ENCODE data around the gene ACVR2A. TPM values are rescaled to one million over a fixed set of nuclear protein-coding genes. Genes with fewer than 3 reads are reported as not detected.

The ACVR2A gene
- polyA plus RNA-seq, 3 donors, result 25.3 to 27.0 (median 25.8) TPM

GRCh38 chr2:147916723-147917122 is 71.9 kb downstream of the ACVR2A start:
- DNase-seq (ENCODE audit: low read depth in 3 of 3, low spot score in 2 of 3), result no peak

GRCh38 chr2:147917161-147917560 is 72.3 kb downstream of the ACVR2A start:
- no peak for DNase-seq (ENCODE audit: low read depth in 3 of 3, low spot score in 2 of 3)

- no peak for DNase-seq (ENCODE audit: low read depth in 3 of 3, low spot score in 2 of 3)
Measured at GRCh38 chr2:147923846-147924245, 79.0 kb downstream of the ACVR2A start.

- DNase-seq (ENCODE audit: low read depth in 3 of 3, low spot score in 2 of 3), result no peak
Measured at GRCh38 chr2:147924647-147925046, 79.8 kb downstream of the ACVR2A start.

GRCh38 chr2:147925886-147926285 is 81.1 kb downstream of the ACVR2A start:
- no peak for DNase-seq (ENCODE audit: low read depth in 3 of 3, low spot score in 2 of 3)

GRCh38 chr2:147927053-147927588 is 82.3 kb downstream of the ACVR2A start:
- no peak for DNase-seq (ENCODE audit: low read depth in 3 of 3, low spot score in 2 of 3)

GRCh38 chr2:147933931-147934330 is 89.1 kb downstream of the ACVR2A start:
- DNase-seq (ENCODE audit: low read depth in 3 of 3, low spot score in 2 of 3), result no peak

- DNase-seq (ENCODE audit: low read depth in 3 of 3, low spot score in 2 of 3), result no peak
Measured at GRCh38 chr2:147934881-147935620, 90.2 kb downstream of the ACVR2A start.

- DNase-seq (ENCODE audit: low read depth in 3 of 3, low spot score in 2 of 3), result no peak
Measured at GRCh38 chr2:147937744-147938349, 93.0 kb downstream of the ACVR2A start.

GRCh38 chr2:147939313-147939712 is 94.5 kb downstream of the ACVR2A start:
- DNase-seq (ENCODE audit: low read depth in 3 of 3, low spot score in 2 of 3), result no peak

- no peak for DNase-seq (ENCODE audit: low read depth in 3 of 3, low spot score in 2 of 3)
Measured at GRCh38 chr2:147945660-147946059, 100.8 kb downstream of the ACVR2A start.

GRCh38 chr2:147952118-147952517 is 107.3 kb downstream of the ACVR2A start:
- no peak for DNase-seq (ENCODE audit: low read depth in 3 of 3, low spot score in 2 of 3)

GRCh38 chr2:147968571-147968970 is 123.7 kb downstream of the ACVR2A start:
- no peak for DNase-seq (ENCODE audit: low read depth in 3 of 3, low spot score in 2 of 3)

GRCh38 chr2:147976102-147976501 is 131.3 kb downstream of the ACVR2A start:
- no peak for DNase-seq (ENCODE audit: low read depth in 3 of 3, low spot score in 2 of 3)

- no peak for DNase-seq (ENCODE audit: low read depth in 3 of 3, low spot score in 2 of 3)
Measured at GRCh38 chr2:147977679-147978078, 132.8 kb downstream of the ACVR2A start.

Other genes starting within 250 kb of the ACVR2A start
- 100 to 1,000 TPM; 117 to 123 (median 119) TPM for gene ORC4, start 175.7 kb downstream of the ACVR2A start, polyA plus RNA-seq (ENCODE audit: insufficient read length in 3 of 3)
- gene MBD5, start 176.1 kb downstream of the ACVR2A start, polyA plus RNA-seq (ENCODE audit: insufficient read length in 3 of 3), result 10 to 100 TPM; 54.2 to 57.0 (median 56.7) TPM